Measurements from ENCODE around the gene NIPSNAP3A. TPM values are rescaled to one million over a fixed set of nuclear protein-coding genes. Genes with fewer than 3 reads are reported as not detected.

The NIPSNAP3A gene
- total and polyA plus RNA-seq, 2 of the 8 experiments (the other 6 are each of a cell fraction or from before 2014, with no cell fraction given) = 9.3 to 9.4 TPM

DNA sequence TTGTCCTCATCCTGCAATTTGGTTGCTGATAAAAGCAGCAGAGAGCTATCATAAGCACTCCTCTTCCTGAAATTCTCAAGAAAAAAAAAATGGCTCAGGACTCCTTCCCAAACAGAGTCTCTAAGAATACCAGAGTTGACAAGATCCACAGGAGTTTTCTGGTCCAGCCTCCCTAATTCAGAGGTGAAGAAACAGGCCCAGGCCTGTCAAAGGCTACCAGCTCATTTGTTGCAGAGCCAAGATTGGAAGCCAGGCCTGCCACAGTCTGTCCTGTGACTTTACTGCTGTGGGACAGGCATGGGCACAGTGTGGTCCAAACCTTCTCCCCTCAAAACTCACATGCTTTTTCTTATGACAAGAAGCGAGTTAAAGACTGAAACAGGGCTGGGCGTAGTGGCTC, 58.0 kb downstream of the NIPSNAP3A start:
- H4K8ac ChIP-seq (ENCODE audit: extremely low read depth, insufficient read depth, low read length) = no peak overlapping the region
- whole genome bisulfite sequencing, 2 experiments (ENCODE audit: extremely low coverage in 1 of 2, insufficient coverage in 1 of 2, insufficient read length in 1 of 2, insufficient replicate concordance in 2 of 2, low coverage in 1 of 2, low lambda C conversion rate in 2 of 2, missing lambda C conversion rate in 1 of 2) = 96% methylated on average over 2 of the region's 2 CpGs; no CpG with 5 or more reads in 1 of the 2 experiments
- no peaks in the 10 kb centered on the region for H3K4me1 ChIP-seq (replicated peaks in 1 of 4; ENCODE audit: control insufficient read depth in 3 of 4, insufficient read depth in 4 of 4, low read length in 3 of 4)
- H4K5ac ChIP-seq (ENCODE audit: insufficient read length, low read depth, low read length) = no peak overlapping the region
- H3K4me3 ChIP-seq (ENCODE audit: extremely low read depth in 1 of 4, insufficient read depth in 2 of 4, low read depth in 3 of 4, low read length in 4 of 4) = no peak overlapping the region
- FAIRE-seq (no peak), DNase-seq (ENCODE audit: low read depth in 1 of 2, low spot score in 2 of 2) (peak in 1 of 2 experiments; percentile 6)
- H2AFZ ChIP-seq (ENCODE audit: low read length) = no peak overlapping the region
- H2BK5ac ChIP-seq (ENCODE audit: low read depth, low read length) = no peak overlapping the region
- no peak overlapping the region for H3K14ac ChIP-seq (ENCODE audit: insufficient read length)
- no peak overlapping the region for H4K91ac ChIP-seq (replicated peaks; ENCODE audit: insufficient read length, low read length)
- CTCF ChIA-PET (ENCODE audit: partially characterized antibody) = no interaction called here
- no peak overlapping the region for H2BK15ac ChIP-seq (ENCODE audit: low read length)
- H2AK5ac ChIP-seq (ENCODE audit: low read depth, low read length) = no peak overlapping the region
- no peak overlapping the region for H3K27ac ChIP-seq (ENCODE audit: low read depth, low read length)
- H3K9me3 ChIP-seq (ENCODE audit: insufficient read depth in 2 of 2, low read depth in 1 of 2, low read length in 1 of 2) = no peaks in the 10 kb centered on the region
- no peak overlapping the region for H3K56ac ChIP-seq (replicated peaks; ENCODE audit: insufficient read length, low read depth, low read length)
- no peak overlapping the region for H2BK20ac ChIP-seq (ENCODE audit: low read length)
- no peak overlapping the region for H3K9ac ChIP-seq (replicated peaks in 1 of 4; ENCODE audit: extremely low read depth in 1 of 4, low read depth in 3 of 4, low read length in 3 of 4)
- no peak for TF ChIP-seq CBX5 (IDR thresholded peaks at IDR 0.05; ENCODE audit: low read depth, low read length)
- no peak for TF ChIP-seq CTBP2 (IDR thresholded peaks at IDR 0.05; ENCODE audit: borderline replicate concordance, insufficient read depth, insufficient read length, low read length)
- TF ChIP-seq SAP30 (IDR thresholded peaks at IDR 0.05; ENCODE audit: insufficient read depth, insufficient replicate concordance, low read length) = no peak
- TF ChIP-seq, protein P1, sequence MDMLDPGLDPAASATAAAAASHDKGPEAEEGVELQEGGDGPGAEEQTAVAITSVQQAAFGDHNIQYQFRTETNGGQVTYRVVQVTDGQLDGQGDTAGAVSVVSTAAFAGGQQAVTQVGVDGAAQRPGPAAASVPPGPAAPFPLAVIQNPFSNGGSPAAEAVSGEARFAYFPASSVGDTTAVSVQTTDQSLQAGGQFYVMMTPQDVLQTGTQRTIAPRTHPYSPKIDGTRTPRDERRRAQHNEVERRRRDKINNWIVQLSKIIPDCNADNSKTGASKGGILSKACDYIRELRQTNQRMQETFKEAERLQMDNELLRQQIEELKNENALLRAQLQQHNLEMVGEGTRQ (IDR thresholded peaks at IDR 0.05; ENCODE audit: low read length) = no peak
- no peak overlapping the region for H3K4me2 ChIP-seq (ENCODE audit: insufficient read depth in 1 of 2, low read depth in 2 of 2, low read length in 2 of 2)
- POLR2A ChIA-PET (ENCODE audit: partially characterized antibody) = no interaction called here
- H3K23ac ChIP-seq (ENCODE audit: insufficient read length) = no peak overlapping the region
- H3K79me1 ChIP-seq (ENCODE audit: low read depth, low read length) = no peaks in the 10 kb centered on the region
- no peaks in the 10 kb centered on the region for H3K23me2 ChIP-seq (ENCODE audit: low read depth, low read length)
- no peaks in the 10 kb centered on the region for H3K27me3 ChIP-seq (replicated peaks in 1 of 4; ENCODE audit: control insufficient read depth in 3 of 4, extremely low read depth in 1 of 4, insufficient read depth in 3 of 4, low read length in 3 of 4)
- H3K4ac ChIP-seq (replicated peaks; ENCODE audit: insufficient read length, low read depth, low read length) = no peak overlapping the region
- H3K79me2 ChIP-seq (ENCODE audit: control insufficient read depth in 1 of 2, insufficient read depth in 2 of 2, low read length in 2 of 2) = no peaks in the 10 kb centered on the region
- no peaks in the 10 kb centered on the region for H4K20me1 ChIP-seq (replicated peaks in 1 of 2; ENCODE audit: control insufficient read depth in 1 of 2, insufficient read depth in 2 of 2, low read length in 2 of 2)
- H2BK12ac ChIP-seq (ENCODE audit: low read depth, low read length) = no peak overlapping the region
- no peak overlapping the region for H3K18ac ChIP-seq (ENCODE audit: extremely low read depth, low read length)
- peaks cover 3 to 25% (median 9%) of the 10 kb centered on the region in 4 experiments; a peak in 6 of 8 replicates for H3K36me3 ChIP-seq (ENCODE audit: control insufficient read depth in 2 of 4, insufficient read depth in 4 of 4, low read length in 3 of 4)
- no peak overlapping the region for H2BK120ac ChIP-seq (replicated peaks; ENCODE audit: low read depth, low read length)
